ENCODE data around the gene EXOC2. TPM values are rescaled to one million over a fixed set of nuclear protein-coding genes. Genes with fewer than 3 reads are reported as not detected.
A peak's percentile ranks its signal among the peaks of the same experiment; 100 is the strongest.
"Not testable (repeated sequence)": the region's sequence is repeated elsewhere in the genome, so short reads cannot be mapped to it uniquely, and the experiment has no call there.

Gene EXOC2
- total RNA-seq, 2 donors from 2014 or later = 44.1 to 46.9 TPM

DNA sequence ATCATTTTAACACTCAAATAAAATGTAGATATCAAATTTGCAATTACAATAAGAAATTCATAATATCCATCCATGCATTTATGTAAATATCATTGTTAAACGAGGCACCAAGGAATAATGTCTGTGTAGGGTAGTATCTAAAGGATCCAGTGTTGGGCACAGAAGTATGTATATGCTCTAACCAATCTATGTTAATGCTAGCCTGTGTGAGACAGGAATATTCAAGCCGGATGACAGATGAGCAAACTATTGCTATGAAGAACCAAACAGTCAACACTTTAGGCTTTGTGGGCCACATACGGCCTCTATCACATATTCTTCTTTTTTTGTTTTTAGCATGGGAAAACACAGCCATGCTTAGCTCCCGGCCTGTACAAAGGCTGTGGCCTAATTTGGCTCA is 81.0 kb downstream of the EXOC2 start:
- no peak overlapping the region for H3K4me3 Mint-ChIP-seq
- no peaks in the 10 kb centered on the region for H3K27me3 Mint-ChIP-seq
- peaks cover 86% of the 10 kb centered on the region for H3K36me3 Mint-ChIP-seq (ENCODE audit: low read depth)
- no peaks in the 10 kb centered on the region for H3K4me1 Mint-ChIP-seq
- H3K27ac Mint-ChIP-seq = no peak overlapping the region
- no peak for ATAC-seq (replicated peaks)
- H3K9me3 Mint-ChIP-seq = no peaks in the 10 kb centered on the region

DNA sequence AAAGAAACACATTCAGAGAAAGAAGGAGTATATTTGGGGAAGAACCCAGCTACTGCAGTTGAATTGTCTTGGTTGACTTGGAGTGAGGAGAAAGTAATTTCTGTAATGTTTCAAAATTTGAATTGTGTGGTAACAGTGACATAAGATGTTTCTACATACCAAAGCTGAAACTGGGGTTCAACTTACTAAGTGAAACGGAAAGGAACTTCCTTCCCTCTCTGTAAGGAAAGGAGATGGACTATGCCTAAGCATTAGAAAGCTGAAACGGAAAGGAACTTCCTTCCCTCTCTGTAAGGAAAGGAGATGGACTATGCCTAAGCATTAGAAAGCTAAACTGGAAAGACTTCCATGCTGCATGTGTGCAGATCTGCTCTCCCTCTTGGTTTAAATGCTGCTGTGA is 82.1 kb downstream of the EXOC2 start:
- H3K36me3 Mint-ChIP-seq (ENCODE audit: low read depth) = peaks cover 91% of the 10 kb centered on the region
- no peaks in the 10 kb centered on the region for H3K27me3 Mint-ChIP-seq
- H3K27ac Mint-ChIP-seq = peak overlapping the region; percentile 8
- H3K4me3 Mint-ChIP-seq = no peak overlapping the region
- H3K4me1 Mint-ChIP-seq = peaks cover 2% of the 10 kb centered on the region
- H3K9me3 Mint-ChIP-seq = no peaks in the 10 kb centered on the region
- peak; percentile 53 for ATAC-seq (replicated peaks)

DNA sequence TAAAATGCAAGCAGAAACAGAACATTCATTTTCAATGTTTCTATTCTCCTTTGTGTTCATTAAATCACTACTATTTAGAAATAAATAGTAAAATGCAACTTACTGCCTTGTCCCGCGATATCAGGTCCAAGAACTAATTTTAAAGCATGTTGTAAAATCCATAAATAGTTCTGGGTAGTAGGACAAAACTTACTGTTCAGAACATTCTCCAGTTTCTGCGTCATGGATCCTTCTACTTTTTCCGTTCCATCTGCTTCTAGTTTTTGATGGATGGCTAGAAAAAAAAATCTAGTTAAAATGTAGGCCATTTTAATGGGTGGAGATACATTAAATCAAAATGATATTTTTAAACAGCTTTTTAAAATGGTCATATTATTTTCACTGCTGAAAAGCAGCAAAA is 83.0 kb downstream of the EXOC2 start:
- H3K4me3 Mint-ChIP-seq = no peak overlapping the region
- H3K4me1 Mint-ChIP-seq = peaks cover 5% of the 10 kb centered on the region
- no peaks in the 10 kb centered on the region for H3K27me3 Mint-ChIP-seq
- no peak overlapping the region for H3K27ac Mint-ChIP-seq
- H3K36me3 Mint-ChIP-seq (ENCODE audit: low read depth) = peaks cover 88% of the 10 kb centered on the region
- no peaks in the 10 kb centered on the region for H3K9me3 Mint-ChIP-seq
- ATAC-seq (replicated peaks) = no peak

DNA sequence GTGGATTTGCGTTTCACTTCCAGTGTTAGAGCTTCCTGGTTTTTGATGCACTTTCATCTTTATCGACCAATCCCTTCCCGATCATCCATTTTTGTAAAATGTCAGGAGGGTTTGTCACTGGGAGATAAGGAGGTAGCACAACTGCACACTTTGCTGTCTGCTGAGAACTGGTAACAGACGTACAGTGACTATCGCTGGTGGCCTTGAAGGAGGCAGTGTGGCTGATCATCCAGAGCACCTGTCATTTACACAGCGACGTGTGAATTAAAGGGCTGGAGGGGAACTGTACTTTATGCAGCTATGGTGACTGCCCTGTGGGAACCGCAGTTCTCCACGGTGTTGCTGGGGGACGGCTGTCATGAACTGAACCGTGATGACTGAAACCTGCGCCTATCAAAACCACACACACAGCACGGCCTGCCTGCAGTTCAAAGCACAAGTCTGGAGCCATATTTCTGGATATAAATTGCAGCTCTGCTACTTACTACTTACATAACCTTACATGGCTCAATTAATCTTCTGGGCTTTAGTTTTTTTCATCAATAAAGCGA is 86.0 kb downstream of the EXOC2 start:
- H3K36me3 Mint-ChIP-seq (ENCODE audit: low read depth) = peaks cover 70% of the 10 kb centered on the region
- peaks cover 10% of the 10 kb centered on the region for H3K4me1 Mint-ChIP-seq
- no peak for ATAC-seq (replicated peaks)
- H3K4me3 Mint-ChIP-seq = no peak overlapping the region
- H3K27ac Mint-ChIP-seq = no peak overlapping the region
- no peaks in the 10 kb centered on the region for H3K27me3 Mint-ChIP-seq
- no peaks in the 10 kb centered on the region for H3K9me3 Mint-ChIP-seq

DNA sequence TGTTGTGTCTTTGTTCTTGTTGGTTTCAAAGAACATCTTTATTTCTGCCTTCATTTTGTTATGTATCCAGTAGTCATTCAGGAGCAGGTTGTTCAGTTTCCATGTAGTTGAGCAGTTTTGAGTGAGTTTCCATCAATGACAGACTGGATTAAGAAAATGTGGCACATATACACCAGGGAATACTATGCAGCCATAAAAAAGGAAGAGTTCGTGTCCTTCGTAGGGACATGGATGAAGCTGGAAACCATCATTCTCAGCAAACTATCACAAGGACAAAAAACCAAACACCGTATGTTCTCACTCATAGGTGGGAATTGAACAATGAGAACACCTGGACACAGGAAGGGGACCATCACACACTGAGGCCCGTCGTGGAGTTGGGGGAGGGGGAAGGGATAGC is 87.0 kb downstream of the EXOC2 start:
- ATAC-seq (replicated peaks); H3K9me3 Mint-ChIP-seq; H3K4me3 Mint-ChIP-seq; H3K27ac Mint-ChIP-seq; H3K4me1 Mint-ChIP-seq; H3K27me3 Mint-ChIP-seq: not testable (repeated sequence)
- H3K36me3 Mint-ChIP-seq (ENCODE audit: low read depth) = peaks cover 65% of the 10 kb centered on the region

DNA sequence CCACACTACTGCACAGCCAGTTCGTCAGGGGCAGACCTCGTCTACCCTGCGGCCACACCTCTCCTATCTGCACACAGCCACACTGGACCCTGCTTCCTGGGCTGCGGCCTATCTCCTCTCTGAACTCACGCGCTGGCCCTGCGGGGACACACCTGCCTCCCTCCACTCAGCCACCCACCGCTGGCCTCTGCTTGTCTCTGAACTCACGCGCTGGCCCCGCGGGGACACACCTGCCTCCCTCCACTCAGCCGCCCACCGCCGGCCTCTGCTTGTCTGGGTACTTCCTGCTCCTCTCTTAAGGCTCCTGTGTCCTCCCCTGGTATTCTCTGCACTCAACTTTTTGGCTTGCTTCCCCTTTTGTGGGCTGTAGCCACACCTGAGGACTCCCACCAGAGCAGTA is 88.4 kb downstream of the EXOC2 start:
- Mint-ChIP-seq H3K4me1 (peaks cover 10% of the 10 kb centered on the region), H3K27ac (peak overlapping the region; percentile 3), H3K9me3 (no peaks in the 10 kb centered on the region), H3K4me3 (no peak overlapping the region), H3K36me3 (ENCODE audit: low read depth) (peaks cover 55% of the 10 kb centered on the region), H3K27me3 (no peaks in the 10 kb centered on the region)
- ATAC-seq (replicated peaks) = no peak

DNA sequence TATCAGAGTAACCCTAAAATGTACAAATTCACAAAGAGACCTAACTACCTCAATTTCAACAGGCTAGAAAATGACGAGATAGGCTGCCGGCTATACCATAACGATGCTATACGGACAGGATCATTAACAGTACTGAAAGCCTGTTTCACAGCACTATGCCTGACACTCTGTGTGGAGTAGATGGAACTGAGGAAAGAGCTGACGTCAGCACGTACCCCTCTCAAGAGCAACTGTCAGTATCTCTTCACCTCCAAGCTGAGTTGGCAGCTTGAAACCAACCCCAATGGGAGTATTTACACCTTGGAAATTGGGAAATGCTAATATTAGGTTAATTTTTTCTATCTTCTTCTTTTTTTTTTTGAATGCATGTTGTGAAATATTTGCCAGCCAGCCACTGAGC is 89.7 kb downstream of the EXOC2 start:
- Mint-ChIP-seq H3K4me1 (peaks cover 10% of the 10 kb centered on the region), H3K36me3 (ENCODE audit: low read depth) (peaks cover 55% of the 10 kb centered on the region), H3K27ac (no peak overlapping the region), H3K27me3 (no peaks in the 10 kb centered on the region), H3K9me3 (no peaks in the 10 kb centered on the region), H3K4me3 (no peak overlapping the region)
- ATAC-seq (replicated peaks) = no peak

DNA sequence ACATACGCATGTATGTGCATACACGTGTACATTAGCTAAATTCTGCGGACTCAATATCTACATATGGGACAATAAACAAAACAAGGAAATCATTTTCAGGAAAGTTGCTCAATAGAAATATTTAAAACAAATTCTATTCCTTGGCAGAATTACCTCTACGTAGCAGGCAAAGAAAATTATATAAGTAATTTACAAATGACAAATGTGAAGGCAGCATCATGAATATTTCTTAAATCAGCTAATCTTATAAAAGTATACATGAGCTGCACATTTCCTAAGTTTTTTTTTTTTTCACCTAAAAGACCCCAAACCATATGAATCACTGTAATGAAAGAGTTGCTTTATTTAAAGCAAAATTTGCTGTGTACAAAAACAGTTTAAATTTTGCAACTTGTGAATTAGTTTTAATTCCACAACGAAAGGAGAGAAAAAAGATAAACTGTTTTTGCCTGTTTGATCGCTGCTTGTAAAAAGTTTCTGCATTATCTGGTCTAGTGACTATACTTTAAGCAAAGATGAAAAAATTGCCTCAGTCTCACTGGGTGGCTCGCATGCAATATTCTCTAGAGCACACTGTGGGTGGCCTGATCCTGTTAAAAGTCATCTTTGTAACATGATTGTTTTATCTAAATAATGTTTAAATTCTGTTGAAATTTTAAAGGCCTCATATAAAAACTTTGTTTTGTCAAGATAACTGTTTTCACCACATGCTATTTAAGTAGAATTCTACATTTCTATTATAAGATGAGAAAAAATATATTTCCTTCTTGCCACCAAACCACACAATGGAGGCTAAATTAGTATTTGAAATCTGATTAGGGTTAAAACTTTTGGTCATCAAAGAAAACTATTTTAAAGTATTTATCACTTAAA is 93.1 kb downstream of the EXOC2 start:
- H3K4me3 Mint-ChIP-seq = no peak overlapping the region
- no peak overlapping the region for H3K27ac Mint-ChIP-seq
- H3K36me3 Mint-ChIP-seq (ENCODE audit: low read depth) = peaks cover 43% of the 10 kb centered on the region
- no peaks in the 10 kb centered on the region for H3K9me3 Mint-ChIP-seq
- H3K4me1 Mint-ChIP-seq = peaks cover 5% of the 10 kb centered on the region
- no peaks in the 10 kb centered on the region for H3K27me3 Mint-ChIP-seq
- ATAC-seq (replicated peaks) = no peak

DNA sequence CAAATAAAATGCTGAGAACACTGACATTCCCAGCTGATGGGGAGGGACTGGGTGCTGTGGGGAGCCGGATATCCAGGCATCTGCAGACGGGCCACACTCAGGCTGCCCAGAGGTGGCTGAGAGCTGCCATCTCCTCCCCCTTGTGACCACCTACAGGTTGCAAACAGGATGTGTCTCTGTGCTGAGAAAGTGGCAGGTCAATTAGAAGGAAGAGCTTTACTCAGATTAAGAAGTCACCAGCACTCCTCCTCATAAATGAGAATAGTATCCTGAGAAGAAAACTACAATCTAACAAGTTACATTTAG is 99.1 kb downstream of the EXOC2 start:
- Mint-ChIP-seq H3K36me3 (ENCODE audit: low read depth) (peaks cover 69% of the 10 kb centered on the region), H3K4me3 (no peak overlapping the region), H3K27me3 (no peaks in the 10 kb centered on the region), H3K9me3 (no peaks in the 10 kb centered on the region), H3K27ac (peak overlapping the region; percentile 42), H3K4me1 (peaks cover 6% of the 10 kb centered on the region)
- no peak for ATAC-seq (replicated peaks)

DNA sequence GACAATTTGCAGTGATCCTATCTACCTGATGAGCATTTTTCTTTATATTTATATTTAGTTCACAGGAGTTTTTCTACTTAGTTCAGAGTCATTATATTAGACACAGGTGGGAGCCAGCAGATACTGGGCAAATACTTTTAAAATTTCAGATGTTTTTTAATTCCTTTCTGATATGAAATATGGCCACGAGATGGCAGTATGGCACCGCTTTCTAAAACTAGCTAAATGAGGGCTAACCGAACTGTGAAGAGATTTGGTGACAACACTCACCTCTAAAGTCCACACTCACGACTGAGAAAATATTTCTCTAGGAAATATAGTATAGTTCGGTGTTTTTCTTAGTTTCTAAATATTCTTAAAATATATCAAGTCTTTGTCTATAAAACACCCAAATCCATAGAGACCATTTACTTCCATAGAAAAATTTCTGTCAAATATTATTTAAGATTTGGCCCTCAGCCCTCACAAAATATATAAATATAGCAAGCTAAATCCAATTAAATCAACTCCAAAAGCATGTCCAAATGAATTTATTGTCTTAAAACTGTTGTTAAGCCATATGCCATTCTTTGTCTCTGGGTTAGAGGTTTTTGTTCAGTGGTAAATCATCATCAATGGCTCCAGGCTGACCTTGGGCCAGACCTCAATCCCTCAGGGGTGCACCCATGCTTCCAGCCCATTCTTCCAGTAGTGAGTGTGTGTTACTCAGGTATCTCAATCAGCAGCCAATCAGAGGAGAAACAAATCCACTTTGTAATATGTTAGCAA is 99.6 kb downstream of the EXOC2 start:
- ATAC-seq (replicated peaks) = peak; percentile 76
- no peaks in the 10 kb centered on the region for H3K27me3 Mint-ChIP-seq
- H3K4me1 Mint-ChIP-seq = peaks cover 6% of the 10 kb centered on the region
- H3K9me3 Mint-ChIP-seq = no peaks in the 10 kb centered on the region
- H3K27ac Mint-ChIP-seq = peak overlapping the region; percentile 42
- H3K36me3 Mint-ChIP-seq (ENCODE audit: low read depth) = peaks cover 69% of the 10 kb centered on the region
- H3K4me3 Mint-ChIP-seq = no peak overlapping the region

DNA sequence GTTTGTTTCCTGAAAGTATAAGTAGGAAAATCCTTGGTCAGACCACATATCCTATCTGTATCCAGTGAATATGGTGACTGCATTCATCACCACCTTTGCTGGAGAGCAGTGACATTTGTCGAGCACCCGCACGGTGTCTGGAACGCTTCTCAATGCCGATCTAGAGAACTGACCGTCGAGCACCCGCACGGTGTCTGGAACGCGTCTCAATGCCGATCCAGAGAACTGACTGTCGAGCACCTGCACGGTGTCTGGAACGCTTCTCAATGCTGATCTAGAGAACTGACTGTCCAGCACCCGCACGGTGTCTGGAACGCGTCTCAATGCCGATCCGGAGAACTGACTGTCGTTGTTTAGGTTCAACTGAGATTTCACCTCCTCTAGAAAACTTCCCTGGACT is 103.8 kb downstream of the EXOC2 start:
- Mint-ChIP-seq H3K4me3 (no peak overlapping the region), H3K36me3 (ENCODE audit: low read depth) (peaks cover 56% of the 10 kb centered on the region), H3K27me3 (no peaks in the 10 kb centered on the region), H3K27ac (peak overlapping the region; percentile 64), H3K9me3 (no peaks in the 10 kb centered on the region), H3K4me1 (peaks cover 6% of the 10 kb centered on the region)
- no peak for ATAC-seq (replicated peaks)

DNA sequence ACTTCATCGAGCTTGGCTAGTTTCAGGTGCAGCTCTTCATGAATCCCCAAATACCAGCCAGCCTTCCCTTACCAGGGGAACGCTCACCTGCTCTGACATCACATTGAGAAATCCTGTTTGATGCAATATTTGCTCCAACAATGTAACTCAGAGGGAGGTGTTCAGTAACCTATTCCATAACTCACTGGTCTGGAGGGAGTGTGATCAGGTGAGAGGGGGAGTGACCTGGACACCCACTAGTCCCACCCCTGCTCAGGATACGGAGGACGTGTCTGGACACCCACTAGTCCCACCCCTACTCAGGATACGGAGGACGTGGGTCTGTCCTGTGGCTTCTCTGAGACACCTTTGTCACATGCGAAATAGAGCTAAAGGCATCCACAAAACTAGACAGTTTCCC is 106.4 kb downstream of the EXOC2 start:
- peaks cover 14% of the 10 kb centered on the region for H3K4me1 Mint-ChIP-seq
- no peak for ATAC-seq (replicated peaks)
- H3K9me3 Mint-ChIP-seq = no peaks in the 10 kb centered on the region
- peaks cover 40% of the 10 kb centered on the region for H3K36me3 Mint-ChIP-seq (ENCODE audit: low read depth)
- no peak overlapping the region for H3K27ac Mint-ChIP-seq
- no peak overlapping the region for H3K4me3 Mint-ChIP-seq
- H3K27me3 Mint-ChIP-seq = no peaks in the 10 kb centered on the region

DNA sequence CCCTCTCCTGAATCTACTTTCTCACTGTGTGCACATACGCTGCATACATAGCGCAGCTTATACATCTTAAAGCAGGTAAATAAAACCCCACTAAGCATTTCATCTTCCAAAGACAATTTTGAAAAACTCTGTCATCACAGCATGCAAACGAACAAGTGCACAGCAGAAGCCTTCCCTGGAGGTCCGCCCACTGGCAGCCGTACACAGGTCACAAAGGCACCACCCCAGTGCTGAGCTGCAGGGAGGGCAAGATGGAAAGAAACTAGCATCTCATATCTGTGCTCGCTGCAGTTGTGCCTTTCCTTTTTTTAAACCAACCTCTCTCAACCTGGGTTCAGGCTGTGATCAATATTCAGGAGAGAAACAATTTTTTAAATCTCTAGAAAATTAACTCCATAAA is 109.3 kb downstream of the EXOC2 start:
- no peak for ATAC-seq (replicated peaks)
- Mint-ChIP-seq H3K27ac (no peak overlapping the region), H3K9me3 (no peaks in the 10 kb centered on the region), H3K36me3 (ENCODE audit: low read depth) (peaks cover 13% of the 10 kb centered on the region), H3K4me3 (peak overlapping the region; percentile 8), H3K4me1 (peaks cover 9% of the 10 kb centered on the region), H3K27me3 (no peaks in the 10 kb centered on the region)

DNA sequence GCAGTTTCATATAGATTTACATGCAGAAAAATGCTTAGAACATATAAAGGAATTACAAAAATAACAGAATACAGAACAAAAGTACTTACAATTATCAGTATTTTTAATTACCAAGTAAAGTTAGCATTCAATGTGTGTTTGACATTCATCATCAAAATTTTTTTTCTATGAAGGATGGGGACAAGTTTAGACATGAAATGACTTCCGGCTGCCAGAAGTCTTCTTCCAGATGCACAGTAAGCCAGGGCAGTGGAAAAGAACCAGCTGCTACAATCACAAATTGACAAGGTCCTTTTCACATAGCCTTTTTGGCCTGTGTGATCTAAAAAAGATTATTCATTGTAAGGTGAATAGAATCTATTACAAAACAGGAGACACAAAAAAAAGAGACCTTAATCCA is 109.8 kb downstream of the EXOC2 start:
- peak overlapping the region; percentile 56 for H3K4me3 Mint-ChIP-seq
- H3K27me3 Mint-ChIP-seq = no peaks in the 10 kb centered on the region
- no peaks in the 10 kb centered on the region for H3K9me3 Mint-ChIP-seq
- peaks cover 8% of the 10 kb centered on the region for H3K36me3 Mint-ChIP-seq (ENCODE audit: low read depth)
- peak overlapping the region; percentile 28 for H3K27ac Mint-ChIP-seq
- ATAC-seq (replicated peaks) = no peak
- H3K4me1 Mint-ChIP-seq = peaks cover 9% of the 10 kb centered on the region

DNA sequence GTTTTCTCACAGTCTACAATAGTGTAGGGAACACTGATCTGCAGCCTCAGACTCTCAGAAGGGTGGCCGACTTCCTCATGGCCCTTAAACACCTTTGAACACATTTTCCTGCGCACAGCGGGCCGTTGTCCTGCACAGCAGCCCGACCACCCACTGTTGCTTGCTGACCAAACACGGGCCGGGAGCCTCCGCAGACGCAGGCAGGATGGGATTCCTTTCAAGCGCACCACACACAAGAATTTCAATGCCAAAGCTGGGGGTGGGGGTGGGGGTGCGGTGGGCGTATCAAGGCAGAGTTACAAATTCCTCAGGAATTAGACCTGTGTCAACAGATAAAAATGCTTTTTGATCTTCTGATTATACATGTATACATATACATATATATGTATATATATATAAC is 110.6 kb downstream of the EXOC2 start:
- Mint-ChIP-seq H3K27ac (peak overlapping the region; percentile 28), H3K36me3 (ENCODE audit: low read depth) (peaks cover 7% of the 10 kb centered on the region), H3K4me1 (peaks cover 9% of the 10 kb centered on the region), H3K9me3 (no peaks in the 10 kb centered on the region), H3K4me3 (peak overlapping the region; percentile 56), H3K27me3 (no peaks in the 10 kb centered on the region)
- ATAC-seq (replicated peaks) = no peak

Data from activated T-helper 17 cell treated with anti-CD3 and anti-CD28 coated beads, Interleukin-2, amount 50 U/mL, for 72 hours (primary cell).